DND-41 (cell line): ENCODE data around the gene SPATS2L.

Experiments used
- ATAC-seq: fragments of 200-7000 bp; cut with Tn5 transposase; 3 replicates; pipeline ENCODE4 v1.9.1; 2021; ENCODE audit warnings: low read depth; ENCODE audit not compliant: insufficient read depth
- DNase-seq: peaks from one replicate; pipeline ENCODE4 v3.0.0-alpha.2; 2020
- H2AFZ ChIP-seq: 2 replicates; pipeline ENCODE4 v1.6.0; 2012; ENCODE audit warnings: low read depth, low read length
- H3K27ac ChIP-seq: 2 replicates; pipeline ENCODE4 v1.5.1; 2012; ENCODE audit warnings: low read length, inconsistent platforms
- H3K27me3 ChIP-seq: fragments of 200-600 bp; sonication (generic); 2 replicates; pipeline ENCODE4 v1.6.0; 2012; ENCODE audit warnings: low read length, mild to moderate bottlenecking, inconsistent platforms; ENCODE audit not compliant: insufficient read depth, poor library complexity
- H3K36me3 ChIP-seq: 2 replicates; pipeline ENCODE4 v1.5.1; 2012; ENCODE audit warnings: low read length, inconsistent platforms; ENCODE audit not compliant: insufficient read depth
- H3K4me1 ChIP-seq: 2 replicates; pipeline ENCODE4 v1.5.1; 2012; ENCODE audit warnings: mild to moderate bottlenecking, low read length; ENCODE audit not compliant: insufficient read depth
- H3K4me2 ChIP-seq: 2 replicates; pipeline ENCODE4 v1.6.0; 2012; ENCODE audit warnings: mild to moderate bottlenecking, moderate library complexity, low read length, inconsistent platforms; ENCODE audit not compliant: insufficient read depth
- H3K4me3 ChIP-seq, 2 experiments: fragments of 200-600 bp in 1 of 2; shearing (Covaris generic) in 1 of 2; 2 replicates each; pipeline ENCODE4 v1.5.1; 2012 to 2016; ENCODE audit warnings: inconsistent platforms in 2 of 2, low read length in 2 of 2, mild to moderate bottlenecking in 2 of 2, low read depth in 1 of 2, moderate library complexity in 1 of 2
- H3K79me2 ChIP-seq: 2 replicates; pipeline ENCODE4 v1.6.0; 2012; ENCODE audit warnings: low read length, inconsistent platforms; ENCODE audit not compliant: insufficient read depth
- H3K9ac ChIP-seq: 2 replicates; pipeline ENCODE4 v1.6.0; 2012; ENCODE audit warnings: low read depth, mild to moderate bottlenecking, inconsistent platforms, low read length, moderate library complexity
- H3K9me3 ChIP-seq: 2 replicates; pipeline ENCODE4 v1.5.1; 2012; ENCODE audit warnings: low read length, moderate library complexity, mild to moderate bottlenecking, inconsistent platforms; ENCODE audit not compliant: insufficient read depth, severe bottlenecking
- H4K20me1 ChIP-seq: 2 replicates; pipeline ENCODE4 v1.6.0; 2012; ENCODE audit warnings: low read length; ENCODE audit not compliant: insufficient read depth
- CTCF ChIP-seq: IDR thresholded peaks from 2 replicates; pipeline ENCODE4 v1.5.1; 2012; ENCODE audit warnings: borderline replicate concordance, low read length, moderate library complexity, mild to moderate bottlenecking; ENCODE audit not compliant: poor library complexity, severe bottlenecking; ENCODE audit errors: extremely low read depth
- EZH2 ChIP-seq: IDR thresholded peaks from 3 replicates; pipeline ENCODE4 v1.6.1; 2012; ENCODE audit warnings: borderline replicate concordance, low read depth, mild to moderate bottlenecking, moderate library complexity, low read length, inconsistent platforms; ENCODE audit not compliant: severe bottlenecking

Gene SPATS2L

GRCh38 chr2:200353120-200353519 lies 46.6 kb downstream of the SPATS2L start:
- no peak for ATAC-seq
- TF ChIP-seq EZH2 (no peak), CTCF (no peak)
- Histone ChIP-seq H3K36me3 (no peaks in the 10 kb centered on the region), H3K4me3 (no peak overlapping the region), H3K27me3 (peaks cover 15% of the 10 kb centered on the region), H3K4me2 (no peak overlapping the region), H3K9me3 (no peaks in the 10 kb centered on the region), H3K27ac (no peak overlapping the region), H2AFZ (no peak overlapping the region), H3K4me1 (no peaks in the 10 kb centered on the region), H3K79me2 (no peaks in the 10 kb centered on the region), H4K20me1 (no peaks in the 10 kb centered on the region), H3K9ac (no peak overlapping the region)
- DNase-seq, result no peak

- DNase-seq, result no peak
- Histone ChIP-seq H3K4me2 (no peak overlapping the region), H4K20me1 (no peaks in the 10 kb centered on the region), H3K79me2 (no peaks in the 10 kb centered on the region), H3K4me1 (no peaks in the 10 kb centered on the region), H3K36me3 (no peaks in the 10 kb centered on the region), H3K9me3 (no peaks in the 10 kb centered on the region), H3K27ac (no peak overlapping the region), H3K27me3 (peaks cover 15% of the 10 kb centered on the region), H3K9ac (no peak overlapping the region), H3K4me3 (no peak overlapping the region), H2AFZ (no peak overlapping the region)
- ATAC-seq, result no peak
- no peak for TF ChIP-seq EZH2
- TF ChIP-seq CTCF, result no peak
Observed at GRCh38 chr2:200353874-200354273, 47.4 kb downstream of the SPATS2L start.

GRCh38 chr2:200354833-200355751 lies 48.6 kb downstream of the SPATS2L start:
- Histone ChIP-seq H3K79me2 (no peaks in the 10 kb centered on the region), H3K27me3 (peaks cover 19% of the 10 kb centered on the region), H3K27ac (no peak overlapping the region), H3K4me2 (no peak overlapping the region), H3K4me3 (no peak overlapping the region), H3K36me3 (no peaks in the 10 kb centered on the region), H3K9me3 (no peaks in the 10 kb centered on the region), H2AFZ (no peak overlapping the region), H3K9ac (no peak overlapping the region), H4K20me1 (no peaks in the 10 kb centered on the region), H3K4me1 (no peaks in the 10 kb centered on the region)
- DNase-seq (no peak), ATAC-seq (no peak)
- TF ChIP-seq CTCF (no peak), EZH2 (no peak)
